ENCODE data around the gene IL17REL.

IL17REL gene

GRCh38 chr22:49954991-49955580 lies 57.5 kb downstream of the IL17REL start:
- no peak for DNase-seq

- no peak for DNase-seq
Observed at GRCh38 chr22:49954354-49954753, 58.2 kb downstream of the IL17REL start.

GRCh38 chr22:49953680-49954344 lies 58.8 kb downstream of the IL17REL start:
- DNase-seq: no peak

DNA sequence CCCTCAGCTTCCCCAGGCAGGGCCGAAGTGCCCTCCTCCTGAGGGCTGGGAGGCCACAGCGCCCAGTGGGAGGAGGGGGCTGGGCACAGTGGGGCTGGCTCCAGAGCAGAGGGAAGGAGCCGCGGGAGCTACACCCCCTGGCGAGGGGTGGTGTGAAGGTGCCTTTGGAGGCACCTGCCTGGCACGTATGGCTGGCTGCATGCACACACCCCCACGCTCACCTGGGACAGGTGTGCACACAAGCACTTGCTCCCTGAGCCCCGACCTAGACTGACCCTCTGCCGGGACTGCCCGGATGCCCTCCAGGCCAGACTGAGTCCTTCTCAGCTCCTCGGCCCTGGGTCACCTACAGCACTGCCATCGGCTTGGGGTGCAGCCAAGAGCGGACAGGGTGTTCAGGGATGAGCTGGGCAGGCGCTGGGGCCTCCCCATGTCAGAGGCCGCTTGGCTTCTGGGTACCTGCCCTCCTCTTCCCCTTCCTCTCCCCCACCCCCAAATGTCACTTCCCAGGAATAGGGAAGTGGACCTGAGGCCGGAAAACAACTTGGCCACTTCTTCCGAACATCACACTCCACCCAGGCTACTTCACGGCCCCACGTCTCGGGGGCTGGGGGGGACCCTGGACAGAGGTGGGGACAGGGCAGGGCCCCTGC lies 59.4 kb downstream of the IL17REL start:
- no peak for DNase-seq

- no peak for DNase-seq
Observed at GRCh38 chr22:49951986-49952896, 60.3 kb downstream of the IL17REL start.

DNA sequence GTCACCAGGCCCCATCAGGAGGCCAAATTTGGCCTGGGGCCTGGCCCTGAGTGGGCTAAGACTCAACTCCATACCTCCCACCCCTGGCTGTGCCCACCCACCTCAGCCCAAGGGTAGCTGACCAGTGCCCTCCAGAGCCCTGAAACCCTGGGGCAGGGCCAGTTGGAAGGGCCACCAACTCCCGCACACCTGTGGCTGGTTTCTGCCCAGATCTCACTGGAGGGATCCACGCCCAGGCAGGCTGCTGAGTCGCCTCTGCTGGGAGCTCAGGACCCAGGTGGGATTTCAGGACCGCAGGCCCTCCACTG lies 60.9 kb downstream of the IL17REL start:
- no peak for DNase-seq

- DNase-seq: no peak
Observed at GRCh38 chr22:49951000-49951677, 61.4 kb downstream of the IL17REL start.

DNA sequence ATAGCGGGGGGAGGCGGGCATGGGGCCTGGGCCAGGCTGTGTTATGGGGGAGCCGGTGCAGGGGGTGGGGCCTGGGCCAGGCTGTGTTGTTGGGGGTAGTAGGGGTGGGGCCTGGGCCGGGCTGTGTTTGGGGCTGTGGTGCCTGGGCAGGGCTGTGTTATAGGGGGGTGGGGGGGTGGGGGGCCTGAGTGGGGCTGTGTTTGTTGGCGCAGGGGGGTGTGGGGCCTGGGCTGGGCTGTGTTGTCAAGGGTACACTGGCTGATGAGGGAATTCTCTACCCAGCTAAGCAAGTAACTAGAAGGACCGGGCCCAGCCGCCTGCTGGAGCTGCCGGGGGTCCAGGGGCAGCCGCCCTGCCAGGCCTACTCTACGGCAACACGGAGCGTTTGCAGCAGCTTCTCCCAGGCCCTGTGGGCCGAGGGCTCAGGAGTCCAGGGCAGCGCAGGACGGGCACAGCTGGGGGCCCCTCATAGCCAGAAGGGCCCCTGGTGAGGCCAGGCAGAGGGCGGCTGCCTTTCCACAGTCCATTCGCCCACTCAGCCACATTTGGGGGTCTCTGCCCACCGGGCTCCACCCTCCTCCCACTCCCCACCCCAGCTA lies 62.1 kb downstream of the IL17REL start:
- DNase-seq: no peak

DNA sequence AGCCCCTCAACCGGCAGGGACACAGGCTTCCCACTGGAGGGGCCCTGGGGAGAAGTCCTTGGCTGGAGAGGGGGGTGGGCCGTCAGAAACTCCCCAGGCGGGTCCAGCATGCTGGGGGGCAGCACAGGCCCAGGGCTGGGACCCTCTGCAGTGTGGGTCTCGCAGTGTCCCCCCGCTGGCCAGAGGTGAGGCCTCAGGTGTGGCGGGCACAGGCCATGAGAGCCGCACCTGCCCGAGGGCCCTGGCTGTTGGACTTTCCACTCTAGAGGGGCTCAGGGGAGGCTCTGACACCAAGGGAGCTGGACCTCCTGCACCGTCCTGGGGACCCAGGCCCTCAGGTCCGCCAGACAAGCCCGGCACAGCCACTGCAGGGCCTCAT lies 62.7 kb downstream of the IL17REL start:
- DNase-seq: no peak

- DNase-seq: no peak
Observed at GRCh38 chr22:49948958-49949913, 63.3 kb downstream of the IL17REL start.

- DNase-seq: no peak
Observed at GRCh38 chr22:49948116-49948957, 64.2 kb downstream of the IL17REL start.

- no peak for DNase-seq
Observed at GRCh38 chr22:49947296-49947622, 65.3 kb downstream of the IL17REL start.

DNA sequence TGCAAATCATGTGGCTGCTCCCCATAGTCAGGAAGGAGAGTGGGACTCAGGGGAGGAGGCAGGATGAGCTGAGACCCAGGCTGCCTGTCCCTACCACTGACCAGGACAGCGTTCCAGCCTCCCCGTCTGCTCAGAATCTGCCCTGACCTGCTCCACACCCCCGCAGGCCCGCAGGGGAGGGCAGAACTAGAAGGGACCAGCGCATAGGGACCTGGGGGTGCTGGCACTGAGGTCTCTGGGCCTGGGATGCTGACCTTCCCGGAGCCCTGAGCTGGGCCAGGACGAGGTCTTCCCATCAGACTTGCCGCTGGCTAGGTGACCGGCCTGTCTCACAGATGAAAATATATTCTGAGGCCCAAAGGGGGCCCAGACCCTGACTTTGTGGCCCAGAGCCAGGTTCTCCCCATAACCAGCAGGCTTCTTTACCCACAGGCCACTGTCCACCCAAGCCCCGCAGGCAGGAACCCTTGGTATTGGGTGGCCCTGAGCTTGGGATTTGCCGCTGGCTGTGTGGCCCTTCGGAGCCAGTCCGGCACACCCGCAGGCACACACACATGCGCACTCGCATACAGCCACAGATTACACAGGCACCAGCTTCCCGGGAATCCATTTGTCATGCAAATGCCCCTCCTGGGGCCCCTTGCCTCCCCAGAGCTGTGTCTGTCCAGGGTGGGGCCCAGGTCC lies 65.8 kb downstream of the IL17REL start:
- no peak for DNase-seq

GRCh38 chr22:49945042-49945794 lies 67.3 kb downstream of the IL17REL start:
- peak; percentile 48 for DNase-seq

All from activated naive CD4-positive, alpha-beta T cell treated with Interleukin-2 at 50 U/mL for 16 hours (primary cell).